Measurements from ENCODE around the gene AGK. TPM values are rescaled to one million over a fixed set of nuclear protein-coding genes. Genes with fewer than 3 reads are reported as not detected.

The AGK gene
- total and polyA plus RNA-seq, 2 donors (not counting 1 experiment from before 2014, with no cell fraction given) = 12.8 to 26.1 TPM

- H3K4me3 ChIP-seq (ENCODE audit: control extremely low read depth in 1 of 5, extremely low read depth in 1 of 5, insufficient read depth in 1 of 5, low read depth in 2 of 5, low read length in 4 of 5) = no peak overlapping the region
- no peak overlapping the region for H2AFZ ChIP-seq (ENCODE audit: insufficient read depth, low read depth, low read length, poor library complexity, severe bottlenecking)
- Mint-ChIP-seq H3K9me3 (ENCODE audit: insufficient read depth) (no peaks in the 10 kb centered on the region), H3K4me1 (no peaks in the 10 kb centered on the region), H3K27me3 (no peaks in the 10 kb centered on the region), H3K4me3 (no peak overlapping the region), H3K27ac (no peak overlapping the region)
- CTCF ChIA-PET = interaction anchor here (0.6 kb wide), 1 partner anchor 558 kb away, joined by 3 read pairs; no protein-coding TSS in a partner anchor
- H3K4me1 ChIP-seq (ENCODE audit: control insufficient read depth in 2 of 2, insufficient read depth in 2 of 2, low read length in 2 of 2) = no peaks in the 10 kb centered on the region
- POLR2A ChIA-PET = no interaction called here
- TF ChIP-seq EZH2 (IDR thresholded peaks at IDR 0.05; ENCODE audit: borderline replicate concordance, insufficient read depth, low read depth, low read length, poor library complexity, severe bottlenecking) = no peak
- TF ChIP-seq, protein P1, sequence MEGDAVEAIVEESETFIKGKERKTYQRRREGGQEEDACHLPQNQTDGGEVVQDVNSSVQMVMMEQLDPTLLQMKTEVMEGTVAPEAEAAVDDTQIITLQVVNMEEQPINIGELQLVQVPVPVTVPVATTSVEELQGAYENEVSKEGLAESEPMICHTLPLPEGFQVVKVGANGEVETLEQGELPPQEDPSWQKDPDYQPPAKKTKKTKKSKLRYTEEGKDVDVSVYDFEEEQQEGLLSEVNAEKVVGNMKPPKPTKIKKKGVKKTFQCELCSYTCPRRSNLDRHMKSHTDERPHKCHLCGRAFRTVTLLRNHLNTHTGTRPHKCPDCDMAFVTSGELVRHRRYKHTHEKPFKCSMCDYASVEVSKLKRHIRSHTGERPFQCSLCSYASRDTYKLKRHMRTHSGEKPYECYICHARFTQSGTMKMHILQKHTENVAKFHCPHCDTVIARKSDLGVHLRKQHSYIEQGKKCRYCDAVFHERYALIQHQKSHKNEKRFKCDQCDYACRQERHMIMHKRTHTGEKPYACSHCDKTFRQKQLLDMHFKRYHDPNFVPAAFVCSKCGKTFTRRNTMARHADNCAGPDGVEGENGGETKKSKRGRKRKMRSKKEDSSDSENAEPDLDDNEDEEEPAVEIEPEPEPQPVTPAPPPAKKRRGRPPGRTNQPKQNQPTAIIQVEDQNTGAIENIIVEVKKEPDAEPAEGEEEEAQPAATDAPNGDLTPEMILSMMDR (IDR thresholded peaks at IDR 0.05) = no peak
- H3K4me2 ChIP-seq (replicated peaks; ENCODE audit: low read depth, low read length, poor library complexity, severe bottlenecking) = no peak overlapping the region
- no peak for DNase-seq
- H4K20me1 ChIP-seq (ENCODE audit: control insufficient read depth, insufficient read depth, low read length, poor library complexity, severe bottlenecking) = no peaks in the 10 kb centered on the region
- H3K27me3 ChIP-seq (replicated peaks in 1 of 4; ENCODE audit: control extremely low read depth in 1 of 4, control insufficient read depth in 3 of 4, insufficient read depth in 4 of 4, low read length in 3 of 4) = no peaks in the 10 kb centered on the region
- no peaks in the 10 kb centered on the region for H3K9me3 ChIP-seq (ENCODE audit: control extremely low read depth in 1 of 3, control insufficient read depth in 2 of 3, insufficient read depth in 1 of 3, low read length in 2 of 3)
- intact Hi-C loops (cut with micrococcal nuclease) = no loop called here
- no peak overlapping the region for H3K27ac ChIP-seq (ENCODE audit: low read length in 2 of 2)
- 100% methylated on average over 1 of the region's 4 CpGs for whole genome bisulfite sequencing (ENCODE audit: insufficient coverage)
- peaks cover 5 to 23% of the 10 kb centered on the region in 2 experiments for H3K36me3 ChIP-seq (replicated peaks in 1 of 2; ENCODE audit: control extremely low read depth in 1 of 2, control insufficient read depth in 1 of 2, extremely low read depth in 1 of 2, insufficient read depth in 2 of 2, low read length in 1 of 2)
- no peak overlapping the region for H3K9ac ChIP-seq (ENCODE audit: low read length)
- ATAC-seq (ENCODE audit: low read depth) = no peak
- H3K79me2 ChIP-seq (ENCODE audit: control insufficient read depth, insufficient read depth, low read length) = no peaks in the 10 kb centered on the region
Measured at GRCh38 chr7:141600168-141601006, 49.2 kb downstream of the AGK start.

GRCh38 chr7:141609576-141609975, 58.4 kb downstream of the AGK start:
- CTCF ChIA-PET = no interaction called here
- Histone ChIP-seq H3K9me3 (ENCODE audit: control extremely low read depth in 1 of 3, control insufficient read depth in 2 of 3, insufficient read depth in 1 of 3, low read length in 2 of 3) (no peaks in the 10 kb centered on the region), H3K27ac (ENCODE audit: low read length in 2 of 2) (no peak overlapping the region), H3K27me3 (replicated peaks in 1 of 4; ENCODE audit: control extremely low read depth in 1 of 4, control insufficient read depth in 3 of 4, insufficient read depth in 4 of 4, low read length in 3 of 4) (no peaks in the 10 kb centered on the region), H3K4me1 (ENCODE audit: control insufficient read depth in 2 of 2, insufficient read depth in 2 of 2, low read length in 2 of 2) (no peaks in the 10 kb centered on the region), H4K20me1 (ENCODE audit: control insufficient read depth, insufficient read depth, low read length, poor library complexity, severe bottlenecking) (no peaks in the 10 kb centered on the region), H3K9ac (ENCODE audit: low read length) (no peak overlapping the region), H3K4me3 (ENCODE audit: control extremely low read depth in 1 of 5, extremely low read depth in 1 of 5, insufficient read depth in 1 of 5, low read depth in 2 of 5, low read length in 4 of 5) (no peak overlapping the region), H2AFZ (ENCODE audit: insufficient read depth, low read depth, low read length, poor library complexity, severe bottlenecking) (no peak overlapping the region), H3K79me2 (ENCODE audit: control insufficient read depth, insufficient read depth, low read length) (no peaks in the 10 kb centered on the region), H3K4me2 (replicated peaks; ENCODE audit: low read depth, low read length, poor library complexity, severe bottlenecking) (no peak overlapping the region), H3K36me3 (replicated peaks in 1 of 2; ENCODE audit: control extremely low read depth in 1 of 2, control insufficient read depth in 1 of 2, extremely low read depth in 1 of 2, insufficient read depth in 2 of 2, low read length in 1 of 2) (peaks cover 1 to 21% of the 10 kb centered on the region in 2 experiments)
- no peak overlapping the region for H3K27ac Mint-ChIP-seq
- ATAC-seq (ENCODE audit: low read depth) (no peak), DNase-seq (no peak)
- H3K27me3 Mint-ChIP-seq = no peaks in the 10 kb centered on the region
- no peaks in the 10 kb centered on the region for H3K4me1 Mint-ChIP-seq
- intact Hi-C loops (cut with micrococcal nuclease) = no loop called here
- H3K4me3 Mint-ChIP-seq = no peak overlapping the region
- TF ChIP-seq, protein P1 (IDR thresholded peaks at IDR 0.05) = no peak
- TF ChIP-seq EZH2 (IDR thresholded peaks at IDR 0.05; ENCODE audit: borderline replicate concordance, insufficient read depth, low read depth, low read length, poor library complexity, severe bottlenecking) = no peak
- POLR2A ChIA-PET = no interaction called here
- WGBS (ENCODE audit: insufficient coverage) = no CpG with 5 or more reads among the region's 3 CpGs
- H3K9me3 Mint-ChIP-seq (ENCODE audit: insufficient read depth) = no peaks in the 10 kb centered on the region
